Stomach smooth muscle (tissue), 2 donors: ENCODE data around the gene PLCB1.

Experiments used
- H3K27ac ChIP-seq: one replicate; pipeline ENCODE4 v1.7.0; 2013; ENCODE audit warnings: mild to moderate bottlenecking, low read length, inconsistent platforms
- H3K27me3 ChIP-seq, 2 donors: one replicate each; pipeline ENCODE4 v1.7.0; 2013; ENCODE audit warnings: low read length in 2 of 2; ENCODE audit not compliant: insufficient read depth in 2 of 2, control insufficient read depth in 1 of 2
- H3K36me3 ChIP-seq, 2 donors: one replicate each; pipeline ENCODE4 v1.7.0; 2013; ENCODE audit warnings: low read length in 2 of 2; ENCODE audit not compliant: control insufficient read depth in 2 of 2, insufficient read depth in 2 of 2
- H3K4me1 ChIP-seq: one replicate; pipeline ENCODE4 v1.7.0; 2013; ENCODE audit warnings: low read length; ENCODE audit not compliant: control insufficient read depth, insufficient read depth
- H3K4me3 ChIP-seq, 2 donors: one replicate each; pipeline ENCODE4 v1.7.0; 2013; ENCODE audit warnings: low read length in 2 of 2
- H3K9ac ChIP-seq, 2 donors: one replicate each; pipeline ENCODE4 v1.7.0; 2013; ENCODE audit warnings: low read length in 2 of 2, mild to moderate bottlenecking in 1 of 2
- H3K9me3 ChIP-seq, 2 donors: one replicate each; pipeline ENCODE4 v1.7.0; 2013; ENCODE audit warnings: low read length in 2 of 2; ENCODE audit not compliant: control insufficient read depth in 2 of 2
- donor health status: healthy.
- donor health status: Pancreatic carcinoma.

PLCB1 gene

GRCh38 chr20:8388141-8388540 lies 256.1 kb downstream of the PLCB1 start:
- H3K27ac ChIP-seq: no peak overlapping the region
- no peaks in the 10 kb centered on the region for H3K27me3 ChIP-seq
- no peak overlapping the region for H3K9ac ChIP-seq
- H3K4me1 ChIP-seq: peaks cover 12% of the 10 kb centered on the region
- H3K4me3 ChIP-seq: no peak overlapping the region
- no peaks in the 10 kb centered on the region for H3K36me3 ChIP-seq
- H3K9me3 ChIP-seq: no peaks in the 10 kb centered on the region

GRCh38 chr20:8388707-8389106 lies 256.6 kb downstream of the PLCB1 start:
- H3K27me3 ChIP-seq: no peaks in the 10 kb centered on the region
- no peaks in the 10 kb centered on the region for H3K36me3 ChIP-seq
- H3K9ac ChIP-seq: no peak overlapping the region
- H3K4me1 ChIP-seq: peaks cover 12% of the 10 kb centered on the region
- H3K9me3 ChIP-seq: no peaks in the 10 kb centered on the region
- H3K4me3 ChIP-seq: no peak overlapping the region
- no peak overlapping the region for H3K27ac ChIP-seq

GRCh38 chr20:8389381-8390036 lies 257.4 kb downstream of the PLCB1 start:
- no peak overlapping the region for H3K27ac ChIP-seq
- H3K27me3 ChIP-seq: no peaks in the 10 kb centered on the region
- peaks cover 12% of the 10 kb centered on the region for H3K4me1 ChIP-seq
- no peak overlapping the region for H3K9ac ChIP-seq
- no peaks in the 10 kb centered on the region for H3K9me3 ChIP-seq
- H3K4me3 ChIP-seq: no peak overlapping the region
- H3K36me3 ChIP-seq: no peaks in the 10 kb centered on the region

- Histone ChIP-seq H3K4me1 (peaks cover 10% of the 10 kb centered on the region), H3K27ac (no peak overlapping the region), H3K27me3 (no peaks in the 10 kb centered on the region), H3K36me3 (no peaks in the 10 kb centered on the region), H3K4me3 (no peak overlapping the region), H3K9ac (no peak overlapping the region), H3K9me3 (no peaks in the 10 kb centered on the region)
These were observed 258.0 kb downstream of the PLCB1 start for GRCh38 chr20:8390037-8390433.

- Histone ChIP-seq H3K36me3 (no peaks in the 10 kb centered on the region), H3K9ac (no peak overlapping the region), H3K9me3 (no peaks in the 10 kb centered on the region), H3K4me1 (peaks cover 6% of the 10 kb centered on the region), H3K27me3 (no peaks in the 10 kb centered on the region), H3K27ac (no peak overlapping the region), H3K4me3 (no peak overlapping the region)
These were observed 258.4 kb downstream of the PLCB1 start for GRCh38 chr20:8390500-8390899.

- Histone ChIP-seq H3K27ac (no peak overlapping the region), H3K36me3 (no peaks in the 10 kb centered on the region), H3K27me3 (no peaks in the 10 kb centered on the region), H3K9me3 (no peaks in the 10 kb centered on the region), H3K4me1 (peaks cover 4% of the 10 kb centered on the region), H3K4me3 (no peak overlapping the region), H3K9ac (no peak overlapping the region)
These were observed 261.3 kb downstream of the PLCB1 start for GRCh38 chr20:8393381-8393780.

GRCh38 chr20:8394308-8394945 lies 262.4 kb downstream of the PLCB1 start:
- no peaks in the 10 kb centered on the region for H3K27me3 ChIP-seq
- no peak overlapping the region for H3K27ac ChIP-seq
- H3K36me3 ChIP-seq: no peaks in the 10 kb centered on the region
- H3K4me1 ChIP-seq: peaks cover under 1% of the 10 kb centered on the region
- H3K9me3 ChIP-seq: no peaks in the 10 kb centered on the region
- no peak overlapping the region for H3K9ac ChIP-seq
- no peak overlapping the region for H3K4me3 ChIP-seq

- no peaks in the 10 kb centered on the region for H3K36me3 ChIP-seq
- H3K4me1 ChIP-seq: no peaks in the 10 kb centered on the region
- no peak overlapping the region for H3K27ac ChIP-seq
- no peak overlapping the region for H3K9ac ChIP-seq
- no peak overlapping the region for H3K4me3 ChIP-seq
- H3K9me3 ChIP-seq: no peaks in the 10 kb centered on the region
- H3K27me3 ChIP-seq: no peaks in the 10 kb centered on the region
These were observed 263.9 kb downstream of the PLCB1 start for GRCh38 chr20:8395956-8396355.

- H3K4me3 ChIP-seq: no peak overlapping the region
- no peak overlapping the region for H3K9ac ChIP-seq
- no peaks in the 10 kb centered on the region for H3K9me3 ChIP-seq
These were observed 266.4 kb downstream of the PLCB1 start for GRCh38 chr20:8398263-8399051.

DNA sequence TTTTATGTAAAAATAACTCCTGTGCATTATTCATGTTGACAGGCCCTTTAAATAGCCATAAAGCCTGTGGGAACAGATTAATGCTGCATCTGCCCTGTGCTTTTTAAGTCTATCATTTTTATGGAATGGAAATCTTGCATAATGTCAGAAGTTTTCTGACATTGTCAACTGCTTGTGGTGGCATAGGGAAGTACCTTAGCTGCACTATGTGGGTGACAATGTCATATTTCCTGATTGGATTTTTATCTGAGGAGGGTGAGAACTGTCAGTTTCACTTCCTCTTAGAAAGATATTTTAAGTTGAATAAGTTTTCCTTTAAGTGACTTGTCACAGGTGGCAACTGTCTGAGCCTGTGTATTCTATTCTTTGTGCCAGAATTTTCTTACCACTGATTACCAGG lies 267.9 kb downstream of the PLCB1 start:
- H3K36me3 ChIP-seq: no peaks in the 10 kb centered on the region
- H3K4me3 ChIP-seq: no peak overlapping the region
- H3K9me3 ChIP-seq: no peaks in the 10 kb centered on the region
- H3K27ac ChIP-seq: no peak overlapping the region
- peaks cover 3% of the 10 kb centered on the region for H3K4me1 ChIP-seq
- H3K9ac ChIP-seq: no peak overlapping the region
- no peaks in the 10 kb centered on the region for H3K27me3 ChIP-seq

More at GRCh38 chr20:8398263-8399051, 266.4 kb downstream of the PLCB1 start:
- Histone ChIP-seq H3K36me3 (no peaks in the 10 kb centered on the region), H3K4me1 (peaks cover 3% of the 10 kb centered on the region), H3K27me3 (no peaks in the 10 kb centered on the region), H3K27ac (no peak overlapping the region)

- Histone ChIP-seq H3K4me1 (peaks cover 3% of the 10 kb centered on the region), H3K36me3 (no peaks in the 10 kb centered on the region), H3K9me3 (no peaks in the 10 kb centered on the region), H3K9ac (no peak overlapping the region), H3K27ac (no peak overlapping the region), H3K4me3 (no peak overlapping the region), H3K27me3 (no peaks in the 10 kb centered on the region)
These were observed 268.4 kb downstream of the PLCB1 start for GRCh38 chr20:8400486-8400885.
